H9 (cell line): ENCODE results near the gene PAOX. TPM values are rescaled to one million over a fixed set of nuclear protein-coding genes. Genes with fewer than 3 reads are reported as not detected.

Experiments
- DNase-seq: peaks from one replicate; pipeline ENCODE4 v3.0.0-alpha.2; 2017
- H2AFZ ChIP-seq: one replicate; pipeline ENCODE4 v1.6.1; 2013; ENCODE audit warnings: mild to moderate bottlenecking, low read length, control low read depth, moderate library complexity
- H2AK5ac ChIP-seq: 2 replicates; pipeline ENCODE4 v1.6.1; 2013; ENCODE audit warnings: low read length, control low read depth, mixed read lengths; ENCODE audit not compliant: insufficient read length
- H2BK120ac ChIP-seq: one replicate; pipeline ENCODE4 v1.6.1; 2013; ENCODE audit warnings: low read depth, mild to moderate bottlenecking, low read length, control low read depth, inconsistent platforms; ENCODE audit not compliant: poor library complexity, severe bottlenecking
- H2BK12ac ChIP-seq: 2 replicates; pipeline ENCODE4 v1.6.1; 2013; ENCODE audit warnings: low read length, control low read depth, mixed read lengths, low read depth; ENCODE audit not compliant: insufficient read length
- H2BK15ac ChIP-seq: 2 replicates; pipeline ENCODE4 v1.6.1; 2013; ENCODE audit warnings: low read depth, low read length, control low read depth
- H2BK20ac ChIP-seq: one replicate; pipeline ENCODE4 v1.6.1; 2013; ENCODE audit warnings: low read depth, mild to moderate bottlenecking, low read length, control low read depth, inconsistent platforms; ENCODE audit not compliant: poor library complexity, severe bottlenecking
- H2BK5ac ChIP-seq: 2 replicates; pipeline ENCODE4 v1.6.1; 2013; ENCODE audit warnings: low read length, control low read depth, mixed read lengths; ENCODE audit not compliant: insufficient read length
- H3K14ac ChIP-seq: 2 replicates; pipeline ENCODE4 v1.6.1; 2013; ENCODE audit warnings: low read length, control low read depth; ENCODE audit not compliant: insufficient read depth
- H3K18ac ChIP-seq: 2 replicates; pipeline ENCODE4 v1.6.1; 2013; ENCODE audit warnings: low read depth, mild to moderate bottlenecking, mixed read lengths, low read length, control low read depth; ENCODE audit not compliant: insufficient read length
- H3K23ac ChIP-seq: 2 replicates; pipeline ENCODE4 v1.6.1; 2013; ENCODE audit warnings: low read length, control low read depth, mixed read lengths, low read depth; ENCODE audit not compliant: insufficient read length
- H3K23me2 ChIP-seq: 2 replicates; pipeline ENCODE4 v1.6.1; 2013; ENCODE audit warnings: low read depth, mild to moderate bottlenecking, mixed read lengths, low read length, control low read depth; ENCODE audit not compliant: insufficient read length, poor library complexity, severe bottlenecking
- H3K27ac ChIP-seq: 2 replicates; pipeline ENCODE4 v1.5.1; 2013; ENCODE audit warnings: low read length, control low read depth, mixed read lengths, low read depth; ENCODE audit not compliant: insufficient read length
- H3K27me3 ChIP-seq: 2 replicates; pipeline ENCODE4 v1.6.1; 2013; ENCODE audit warnings: low read length, control low read depth, inconsistent platforms; ENCODE audit not compliant: insufficient read depth
- H3K4ac ChIP-seq: 2 replicates; pipeline ENCODE4 v1.6.1; 2013; ENCODE audit warnings: low read depth, mild to moderate bottlenecking, control low read depth, inconsistent platforms, low read length, moderate library complexity
- H3K4me1 ChIP-seq: 2 replicates; pipeline ENCODE4 v1.6.1; 2013; ENCODE audit warnings: low read length, control low read depth, inconsistent platforms; ENCODE audit not compliant: insufficient read depth
- H3K4me2 ChIP-seq: 2 replicates; pipeline ENCODE4 v1.6.1; 2013; ENCODE audit warnings: low read length, control low read depth, mixed read lengths; ENCODE audit not compliant: insufficient read length, insufficient read depth
- H3K56ac ChIP-seq: 2 replicates; pipeline ENCODE4 v1.6.1; 2013; ENCODE audit warnings: low read depth, mild to moderate bottlenecking, mixed read lengths, low read length, control low read depth; ENCODE audit not compliant: insufficient read length
- H3K79me1 ChIP-seq: 2 replicates; pipeline ENCODE4 v1.6.1; 2013; ENCODE audit warnings: low read depth, mild to moderate bottlenecking, moderate library complexity, low read length, control low read depth, inconsistent platforms; ENCODE audit not compliant: insufficient read depth, poor library complexity, severe bottlenecking
- H3K79me2 ChIP-seq: 2 replicates; pipeline ENCODE4 v1.6.1; 2013; ENCODE audit warnings: low read length, control low read depth, inconsistent platforms; ENCODE audit not compliant: insufficient read depth
- H3K9ac ChIP-seq: 2 replicates; pipeline ENCODE4 v1.6.1; 2013; ENCODE audit warnings: low read length, control low read depth, mixed read lengths; ENCODE audit not compliant: insufficient read length; ENCODE audit errors: extremely low read depth
- H3K9me3 ChIP-seq: one replicate; pipeline ENCODE4 v1.6.1; 2013; ENCODE audit warnings: low read depth, low read length, inconsistent platforms; ENCODE audit not compliant: control insufficient read depth
- H3T11ph ChIP-seq: one replicate; pipeline ENCODE4 v1.6.1; 2013; ENCODE audit warnings: mild to moderate bottlenecking, low read length, control low read depth, inconsistent platforms
- H4K20me1 ChIP-seq: one replicate; pipeline ENCODE4 v1.6.1; 2013; ENCODE audit not compliant: control insufficient read depth, insufficient read length, insufficient read depth
- H4K5ac ChIP-seq: 2 replicates; pipeline ENCODE4 v1.6.1; 2013; ENCODE audit warnings: low read depth, mild to moderate bottlenecking, mixed read lengths, low read length, control low read depth; ENCODE audit not compliant: insufficient read length
- H4K8ac ChIP-seq: replicated peaks from 2 replicates; pipeline ENCODE4 v1.6.1; 2013; ENCODE audit warnings: low read length, control low read depth, mixed read lengths, low read depth; ENCODE audit not compliant: insufficient read length
- H4K91ac ChIP-seq: 2 replicates; pipeline ENCODE4 v1.6.1; 2013; ENCODE audit warnings: low read depth, mild to moderate bottlenecking, moderate library complexity, mixed read lengths, low read length, control low read depth; ENCODE audit not compliant: insufficient read length
- H3K27ac Mint-ChIP-seq, 3 experiments: 2 replicates in 2 of 3; 3 replicates in 1 of 3; pipeline ENCODE4 v1.8.0; 2020 to 2021; ENCODE audit warnings: mixed read lengths in 3 of 3, mild to moderate bottlenecking in 1 of 3, moderate library complexity in 1 of 3
- H3K27me3 Mint-ChIP-seq: 2 replicates; pipeline ENCODE4 v1.8.0; 2021; ENCODE audit warnings: low read depth, mild to moderate bottlenecking, moderate library complexity, mixed read lengths
- H3K36me3 Mint-ChIP-seq, 3 experiments: 2 replicates in 2 of 3; 3 replicates in 1 of 3; pipeline ENCODE4 v1.8.0; 2020 to 2021; ENCODE audit warnings: low read depth in 3 of 3, mixed read lengths in 3 of 3; ENCODE audit not compliant: insufficient read depth in 1 of 3
- H3K4me1 Mint-ChIP-seq, 2 experiments: 2 replicates each; pipeline ENCODE4 v1.8.0; 2020; ENCODE audit warnings: mixed read lengths in 2 of 2
- H3K4me3 Mint-ChIP-seq, 2 experiments: 2 replicates in 1 of 2; 3 replicates in 1 of 2; pipeline ENCODE4 v1.8.0; 2020 to 2021; ENCODE audit warnings: mild to moderate bottlenecking in 2 of 2, mixed read lengths in 2 of 2, moderate library complexity in 1 of 2
- H3K9me3 Mint-ChIP-seq, 2 experiments: 2 replicates in 1 of 2; 3 replicates in 1 of 2; pipeline ENCODE4 v1.8.0; 2020; ENCODE audit warnings: mild to moderate bottlenecking in 2 of 2, mixed read lengths in 2 of 2, moderate library complexity in 1 of 2
- whole genome bisulfite sequencing: extraction: QIAGEN DNeasy Blood & Tissue Kit; methylation state at CpG from one replicate; pipeline ENCODE4 v1.1.7; 2013; ENCODE audit warnings: missing lambda C conversion rate, low lambda C conversion rate, mixed read lengths; ENCODE audit not compliant: insufficient read length; ENCODE audit errors: extremely low coverage; 5-methylcytosine and 5-hydroxymethylcytosine counted together
- total RNA-seq: library from RNA; stranded (reverse); gene quantifications from 2 replicates; pipeline ENCODE4 v1.2.1, GENCODE V29; 2021
- TF ChIP-seq, protein P1 (sequence below): fragments of 200-600 bp; sonication (generic); conservative IDR thresholded peaks from 3 replicates; pipeline ENCODE4 v1.8.0; 2021; ENCODE audit warnings: antibody characterized with exemption, mild to moderate bottlenecking

Gene PAOX
- total RNA-seq, 1 experiment from 2014 or later = 5.6 TPM

- Histone ChIP-seq H3K4me2 (no peak overlapping the region), H3K9me3 (no peaks in the 10 kb centered on the region), H2BK20ac (no peak overlapping the region), H3K14ac (no peak overlapping the region), H3K27me3 (peaks cover 39% of the 10 kb centered on the region), H2BK5ac (no peak overlapping the region), H2AK5ac (no peak overlapping the region), H4K8ac (no peak overlapping the region), H3K4me1 (no peaks in the 10 kb centered on the region), H2BK120ac (no peak overlapping the region), H2BK15ac (no peak overlapping the region), H2BK12ac (no peak overlapping the region), H3K56ac (no peak overlapping the region), H3K9ac (no peak overlapping the region), H4K5ac (no peak overlapping the region), H3K4ac (no peak overlapping the region), H3K79me2 (no peaks in the 10 kb centered on the region), H3T11ph (no peak overlapping the region), H3K23ac (no peak overlapping the region), H2AFZ (no peak overlapping the region), H4K20me1 (no peaks in the 10 kb centered on the region), H3K18ac (no peak overlapping the region), H4K91ac (no peak overlapping the region), H3K27ac (no peak overlapping the region), H3K23me2 (peaks cover 9% of the 10 kb centered on the region), H3K79me1 (no peaks in the 10 kb centered on the region)
- Mint-ChIP-seq H3K9me3 (peaks cover 9 to 11% of the 10 kb centered on the region in 2 experiments), H3K27me3 (peaks cover 29% of the 10 kb centered on the region), H3K27ac (no peak overlapping the region), H3K4me3 (no peak overlapping the region), H3K4me1 (peaks cover 0 to 2% of the 10 kb centered on the region in 2 experiments; a peak in 1 of 4 replicates), H3K36me3 (no peaks in the 10 kb centered on the region; a peak in 1 of 7 replicates)
- TF ChIP-seq, protein P1, sequence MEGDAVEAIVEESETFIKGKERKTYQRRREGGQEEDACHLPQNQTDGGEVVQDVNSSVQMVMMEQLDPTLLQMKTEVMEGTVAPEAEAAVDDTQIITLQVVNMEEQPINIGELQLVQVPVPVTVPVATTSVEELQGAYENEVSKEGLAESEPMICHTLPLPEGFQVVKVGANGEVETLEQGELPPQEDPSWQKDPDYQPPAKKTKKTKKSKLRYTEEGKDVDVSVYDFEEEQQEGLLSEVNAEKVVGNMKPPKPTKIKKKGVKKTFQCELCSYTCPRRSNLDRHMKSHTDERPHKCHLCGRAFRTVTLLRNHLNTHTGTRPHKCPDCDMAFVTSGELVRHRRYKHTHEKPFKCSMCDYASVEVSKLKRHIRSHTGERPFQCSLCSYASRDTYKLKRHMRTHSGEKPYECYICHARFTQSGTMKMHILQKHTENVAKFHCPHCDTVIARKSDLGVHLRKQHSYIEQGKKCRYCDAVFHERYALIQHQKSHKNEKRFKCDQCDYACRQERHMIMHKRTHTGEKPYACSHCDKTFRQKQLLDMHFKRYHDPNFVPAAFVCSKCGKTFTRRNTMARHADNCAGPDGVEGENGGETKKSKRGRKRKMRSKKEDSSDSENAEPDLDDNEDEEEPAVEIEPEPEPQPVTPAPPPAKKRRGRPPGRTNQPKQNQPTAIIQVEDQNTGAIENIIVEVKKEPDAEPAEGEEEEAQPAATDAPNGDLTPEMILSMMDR = no peak
- no peak for DNase-seq
- WGBS = 100% methylated on average over 3 of the region's 3 CpGs
Observed at GRCh38 chr10:133337370-133337725, 41.7 kb upstream of the PAOX start.
